ENCODE results near the gene ADM2.

ADM2 gene

GRCh38 chr22:50524676-50525103, 43.3 kb downstream of the ADM2 start:
- TF ChIP-seq, protein P1, sequence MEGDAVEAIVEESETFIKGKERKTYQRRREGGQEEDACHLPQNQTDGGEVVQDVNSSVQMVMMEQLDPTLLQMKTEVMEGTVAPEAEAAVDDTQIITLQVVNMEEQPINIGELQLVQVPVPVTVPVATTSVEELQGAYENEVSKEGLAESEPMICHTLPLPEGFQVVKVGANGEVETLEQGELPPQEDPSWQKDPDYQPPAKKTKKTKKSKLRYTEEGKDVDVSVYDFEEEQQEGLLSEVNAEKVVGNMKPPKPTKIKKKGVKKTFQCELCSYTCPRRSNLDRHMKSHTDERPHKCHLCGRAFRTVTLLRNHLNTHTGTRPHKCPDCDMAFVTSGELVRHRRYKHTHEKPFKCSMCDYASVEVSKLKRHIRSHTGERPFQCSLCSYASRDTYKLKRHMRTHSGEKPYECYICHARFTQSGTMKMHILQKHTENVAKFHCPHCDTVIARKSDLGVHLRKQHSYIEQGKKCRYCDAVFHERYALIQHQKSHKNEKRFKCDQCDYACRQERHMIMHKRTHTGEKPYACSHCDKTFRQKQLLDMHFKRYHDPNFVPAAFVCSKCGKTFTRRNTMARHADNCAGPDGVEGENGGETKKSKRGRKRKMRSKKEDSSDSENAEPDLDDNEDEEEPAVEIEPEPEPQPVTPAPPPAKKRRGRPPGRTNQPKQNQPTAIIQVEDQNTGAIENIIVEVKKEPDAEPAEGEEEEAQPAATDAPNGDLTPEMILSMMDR (IDR thresholded peaks at IDR 0.05; ENCODE audit: borderline replicate concordance, insufficient read depth, low read depth, low read length): no peak
- H3K4me3 ChIP-seq (ENCODE audit: low read depth, low read length): peak overlapping the region; percentile 89

- peak within 1 kb of the TSS; percentile 89 for H3K4me3 ChIP-seq (ENCODE audit: low read depth, low read length)
- TF ChIP-seq, protein P1 (IDR thresholded peaks at IDR 0.05; ENCODE audit: borderline replicate concordance, insufficient read depth, low read depth, low read length): no peak; the same call in 1 of the 2 replicates
These were observed 43.9 kb downstream of the ADM2 start, which contains the start of gene SCO2 for GRCh38 chr22:50525104-50525857. SCO2 (minus strand) TSS chr22:50525598; CDS start chr22:50524411, 1,187 bp downstream.

- peak overlapping the region; percentile 89 for H3K4me3 ChIP-seq (ENCODE audit: low read depth, low read length)
- TF ChIP-seq, protein P1 (IDR thresholded peaks at IDR 0.05; ENCODE audit: borderline replicate concordance, insufficient read depth, low read depth, low read length): peak; percentile 59; the same call in 1 of the 2 replicates
These were observed 44.4 kb downstream of the ADM2 start for GRCh38 chr22:50525858-50526107.

- peak overlapping the region; percentile 89 for H3K4me3 ChIP-seq (ENCODE audit: low read depth, low read length)
- TF ChIP-seq, protein P1 (IDR thresholded peaks at IDR 0.05; ENCODE audit: borderline replicate concordance, insufficient read depth, low read depth, low read length): peak; percentile 86
These were observed 44.9 kb downstream of the ADM2 start for GRCh38 chr22:50526108-50526833.

- TF ChIP-seq, protein P1 (IDR thresholded peaks at IDR 0.05; ENCODE audit: borderline replicate concordance, insufficient read depth, low read depth, low read length): no peak
- H3K4me3 ChIP-seq (ENCODE audit: low read depth, low read length): peak overlapping the region; percentile 89
These were observed 45.8 kb downstream of the ADM2 start for GRCh38 chr22:50526834-50527801.

DNA sequence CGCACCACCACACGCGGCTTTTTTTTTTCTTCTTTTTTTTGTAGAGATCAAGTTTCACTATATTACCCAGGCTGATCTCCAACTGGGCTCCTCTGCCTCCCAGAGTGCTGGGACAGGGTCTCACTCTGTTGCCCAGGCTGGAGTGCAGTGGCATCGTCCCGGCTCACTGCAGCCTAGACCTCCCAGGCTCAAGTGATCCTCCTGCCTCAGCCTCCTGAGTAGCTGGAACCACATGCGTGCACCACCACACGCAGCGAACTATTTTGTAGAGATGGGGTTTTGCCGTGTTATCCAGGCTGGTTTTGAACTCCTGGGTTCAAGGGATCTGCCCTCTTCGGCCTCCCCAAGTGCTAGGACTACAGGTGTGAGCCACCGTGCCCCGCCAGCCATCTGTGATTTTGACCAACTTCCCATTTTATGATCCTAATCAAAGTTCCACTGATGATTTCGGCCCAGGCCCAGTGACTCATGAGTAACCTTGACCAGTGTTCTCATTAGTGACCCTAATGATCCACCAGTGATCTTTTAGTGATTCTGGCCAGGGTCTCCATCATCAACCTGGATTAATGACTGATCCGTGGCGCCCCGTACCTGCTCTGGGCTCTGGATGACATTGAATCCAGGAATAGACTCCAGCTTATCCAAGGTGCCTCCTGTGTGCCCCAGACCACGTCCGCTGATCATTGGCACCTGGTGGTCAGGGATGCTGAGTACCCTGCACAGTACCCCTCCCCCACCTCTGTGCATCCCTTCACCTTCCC, 46.8 kb downstream of the ADM2 start:
- TF ChIP-seq, protein P1 (IDR thresholded peaks at IDR 0.05; ENCODE audit: borderline replicate concordance, insufficient read depth, low read depth, low read length): no peak
- no peak overlapping the region for H3K4me3 ChIP-seq (ENCODE audit: low read depth, low read length)
